Colonic mucosa (tissue), 4 donors: ENCODE measurements around the gene BICD1. TPM values are rescaled to one million over a fixed set of nuclear protein-coding genes. Genes with fewer than 3 reads are reported as not detected.

ENCODE experiments used
- DNase-seq: peaks from one replicate; pipeline ENCODE4 v3.0.0-alpha.2; 2020
- H3K27ac ChIP-seq: fragments of 200-600 bp; one replicate; pipeline ENCODE4 v1.8.0; 2021
- H3K27me3 ChIP-seq: fragments of 200-600 bp; one replicate; pipeline ENCODE4 v1.8.0; 2021
- H3K36me3 ChIP-seq: fragments of 200-600 bp; one replicate; pipeline ENCODE4 v1.8.0; 2021
- H3K4me1 ChIP-seq: fragments of 200-600 bp; one replicate; pipeline ENCODE4 v1.8.0; 2021; ENCODE audit warnings: mild to moderate bottlenecking
- H3K4me3 ChIP-seq: fragments of 200-600 bp; one replicate; pipeline ENCODE4 v1.8.0; 2021
- H3K9ac ChIP-seq, 2 donors: one replicate each; pipeline ENCODE4 v1.7.0; 2013; ENCODE audit warnings: control low read depth in 2 of 2, low read depth in 2 of 2, low read length in 2 of 2
- H3K9me3 ChIP-seq: fragments of 200-600 bp; one replicate; pipeline ENCODE4 v1.8.0; 2021
- intact Hi-C: fragments of 100-400 bp; cut with DNase I; formaldehyde crosslinking; loops from one replicate; pipeline ENCODE4 v1.14.1; 2022
- total RNA-seq, 2 donors: library from RNA; stranded (reverse); fragmentation: NEBNext Ultra II Directional in 1 of 2; extraction: Animal tissue kit (Norgen Biotek cat#: 25700) in 1 of 2; gene quantifications; one replicate each; pipeline ENCODE4 v1.2.1, GENCODE V29; 2021
- TF ChIP-seq, protein P1 (sequence below): fragments of 200-600 bp; IDR thresholded peaks from one replicate; pipeline ENCODE4 v1.8.0; 2022; ENCODE audit warnings: antibody characterized with exemption, mild to moderate bottlenecking
- donor health status: healthy.
- donor health status: DM: no; HTN: no; CAD: no.
- donor health status: DM: no; HTN: no; CAD: no.

BICD1 gene
- total RNA-seq, 2 donors from 2014 or later = 4.2 to 5.8 TPM

DNA sequence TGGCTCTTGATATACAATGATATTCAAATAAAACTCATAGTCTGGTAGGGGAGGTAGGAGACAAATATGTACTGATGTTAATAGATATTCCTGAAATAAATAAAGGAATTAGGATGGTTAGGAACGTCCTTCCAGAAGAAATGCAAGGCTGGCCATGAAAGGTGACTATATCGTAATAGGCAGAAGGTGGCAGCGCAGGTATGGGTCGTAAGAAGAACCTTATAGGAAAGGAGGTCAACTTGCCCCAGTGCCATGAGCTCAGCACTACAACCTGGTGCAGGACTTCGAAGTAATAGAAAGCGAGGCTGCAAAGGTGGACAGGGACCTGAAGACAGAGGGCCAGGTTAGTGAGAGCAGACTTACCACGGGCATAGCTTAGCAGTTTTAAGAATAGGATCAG is 237.4 kb downstream of the BICD1 start:
- TF ChIP-seq, protein P1, sequence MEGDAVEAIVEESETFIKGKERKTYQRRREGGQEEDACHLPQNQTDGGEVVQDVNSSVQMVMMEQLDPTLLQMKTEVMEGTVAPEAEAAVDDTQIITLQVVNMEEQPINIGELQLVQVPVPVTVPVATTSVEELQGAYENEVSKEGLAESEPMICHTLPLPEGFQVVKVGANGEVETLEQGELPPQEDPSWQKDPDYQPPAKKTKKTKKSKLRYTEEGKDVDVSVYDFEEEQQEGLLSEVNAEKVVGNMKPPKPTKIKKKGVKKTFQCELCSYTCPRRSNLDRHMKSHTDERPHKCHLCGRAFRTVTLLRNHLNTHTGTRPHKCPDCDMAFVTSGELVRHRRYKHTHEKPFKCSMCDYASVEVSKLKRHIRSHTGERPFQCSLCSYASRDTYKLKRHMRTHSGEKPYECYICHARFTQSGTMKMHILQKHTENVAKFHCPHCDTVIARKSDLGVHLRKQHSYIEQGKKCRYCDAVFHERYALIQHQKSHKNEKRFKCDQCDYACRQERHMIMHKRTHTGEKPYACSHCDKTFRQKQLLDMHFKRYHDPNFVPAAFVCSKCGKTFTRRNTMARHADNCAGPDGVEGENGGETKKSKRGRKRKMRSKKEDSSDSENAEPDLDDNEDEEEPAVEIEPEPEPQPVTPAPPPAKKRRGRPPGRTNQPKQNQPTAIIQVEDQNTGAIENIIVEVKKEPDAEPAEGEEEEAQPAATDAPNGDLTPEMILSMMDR = no peak
- H3K4me1 ChIP-seq = no peaks in the 10 kb centered on the region
- no peaks in the 10 kb centered on the region for H3K36me3 ChIP-seq
- no peak overlapping the region for H3K9ac ChIP-seq
- H3K27me3 ChIP-seq = no peaks in the 10 kb centered on the region
- H3K4me3 ChIP-seq = no peak overlapping the region
- intact Hi-C loops = no loop called here
- DNase-seq = no peak
- H3K9me3 ChIP-seq = no peaks in the 10 kb centered on the region
- no peak overlapping the region for H3K27ac ChIP-seq

DNA sequence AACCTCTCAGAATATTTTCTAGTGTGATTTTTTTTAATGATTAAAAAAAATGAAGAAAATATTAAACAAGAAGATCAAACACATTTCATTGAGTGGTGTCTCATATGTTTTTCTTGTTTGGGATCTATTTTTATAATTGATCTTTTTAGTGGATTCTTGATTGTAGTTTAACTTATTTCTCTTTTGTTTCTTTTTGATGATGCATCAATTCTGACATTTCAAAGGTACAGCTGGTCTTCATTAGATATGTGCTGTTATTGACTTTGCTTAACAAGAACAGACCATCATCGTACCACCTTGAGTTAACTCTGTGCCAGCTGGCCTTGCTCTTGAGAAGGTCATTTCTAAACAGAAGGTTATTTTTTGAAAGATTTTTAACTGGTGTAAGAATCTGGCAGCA is 246.9 kb downstream of the BICD1 start:
- Histone ChIP-seq H3K4me3 (no peak overlapping the region), H3K4me1 (no peaks in the 10 kb centered on the region), H3K9me3 (no peaks in the 10 kb centered on the region), H3K9ac (no peak overlapping the region), H3K36me3 (no peaks in the 10 kb centered on the region), H3K27ac (no peak overlapping the region), H3K27me3 (no peaks in the 10 kb centered on the region)
- intact Hi-C loops = no loop called here
- TF ChIP-seq, protein P1 = no peak
- no peak for DNase-seq

DNA sequence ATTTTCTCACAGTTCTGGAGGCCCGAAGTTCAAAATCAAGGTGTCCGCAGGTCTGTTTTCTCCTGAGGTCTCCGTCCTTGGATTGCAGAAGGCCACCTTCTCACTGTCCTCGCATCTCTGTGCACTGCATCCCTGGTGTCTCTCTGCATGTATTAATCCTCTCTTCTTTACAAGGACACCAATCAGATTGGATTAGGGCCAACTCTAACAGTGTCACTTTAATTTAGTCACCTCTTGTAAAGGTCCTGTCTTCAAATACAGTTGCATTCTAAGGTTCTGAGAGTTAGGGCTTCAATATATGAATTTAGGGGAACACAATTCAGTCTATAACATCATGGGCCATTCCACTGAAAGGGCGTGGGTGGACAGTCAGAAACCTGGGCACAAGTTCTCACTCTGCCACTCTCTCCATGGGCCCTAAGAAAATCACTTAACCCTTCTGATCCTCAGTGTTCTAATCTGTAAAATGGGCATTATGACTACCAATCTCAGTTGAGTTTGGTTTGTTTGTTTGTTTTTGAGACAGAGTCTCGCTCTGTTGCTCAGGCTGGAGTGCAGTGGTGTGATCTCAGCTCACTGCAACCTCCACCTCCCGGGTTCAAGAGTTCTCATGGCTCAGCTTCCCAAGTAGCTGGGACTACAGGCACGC is 251.1 kb downstream of the BICD1 start:
- Histone ChIP-seq H3K27ac (no peak overlapping the region), H3K9ac (no peak overlapping the region), H3K27me3 (no peaks in the 10 kb centered on the region), H3K4me3 (no peak overlapping the region), H3K9me3 (no peaks in the 10 kb centered on the region), H3K36me3 (no peaks in the 10 kb centered on the region), H3K4me1 (no peaks in the 10 kb centered on the region)
- TF ChIP-seq, protein P1 = no peak
- no peak for DNase-seq
- intact Hi-C loops = no loop called here

DNA sequence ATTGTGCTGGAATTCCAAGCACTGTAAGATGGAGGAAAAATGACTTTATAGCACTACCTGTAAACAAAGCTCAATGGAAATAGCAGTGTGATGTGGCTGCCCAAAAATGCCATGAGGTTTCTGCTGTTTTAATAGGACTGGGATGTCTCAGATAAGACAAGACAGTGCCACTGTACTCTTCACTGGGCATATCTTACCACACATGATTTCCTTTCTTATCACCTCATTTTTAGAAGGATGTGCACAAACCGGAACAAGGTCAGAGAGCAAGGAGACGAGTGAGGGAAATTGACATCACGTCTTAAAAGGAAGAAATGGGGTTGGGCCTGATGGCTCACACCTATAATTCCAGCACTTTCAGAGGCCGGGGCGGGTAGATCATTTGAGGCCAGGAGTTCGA is 254.3 kb downstream of the BICD1 start:
- no peak overlapping the region for H3K9ac ChIP-seq
- intact Hi-C loops = loop anchor here (5.0 to 10.0 kb wide), 2 partner anchors 291 to 1664 kb away; partner anchors contain the start of gene ALG10
- no peaks in the 10 kb centered on the region for H3K27me3 ChIP-seq
- no peak for DNase-seq
- no peak overlapping the region for H3K27ac ChIP-seq
- H3K36me3 ChIP-seq = no peaks in the 10 kb centered on the region
- H3K4me1 ChIP-seq = no peaks in the 10 kb centered on the region
- TF ChIP-seq, protein P1 = no peak
- no peaks in the 10 kb centered on the region for H3K9me3 ChIP-seq
- H3K4me3 ChIP-seq = no peak overlapping the region

DNA sequence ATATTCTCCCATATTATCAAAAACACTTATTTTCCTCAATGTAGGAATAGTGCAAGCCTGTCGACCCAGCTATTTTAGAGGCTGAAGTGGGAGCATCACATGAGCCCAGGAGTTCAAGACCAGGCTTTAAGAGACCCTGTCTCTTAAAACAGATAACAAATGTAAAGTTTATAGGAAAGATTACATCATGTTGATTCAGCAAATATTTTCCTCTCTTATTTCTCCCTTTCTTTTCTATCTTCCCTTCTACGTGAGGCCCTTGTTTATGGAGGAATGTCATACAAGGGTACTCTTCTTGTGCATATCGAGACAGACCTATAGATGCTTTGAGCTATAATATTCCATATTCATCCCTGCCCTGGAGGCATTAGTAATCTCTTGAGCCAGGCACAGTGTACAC is 256.2 kb downstream of the BICD1 start:
- no peaks in the 10 kb centered on the region for H3K9me3 ChIP-seq
- H3K4me1 ChIP-seq = no peaks in the 10 kb centered on the region
- TF ChIP-seq, protein P1 = no peak
- no peak overlapping the region for H3K27ac ChIP-seq
- H3K27me3 ChIP-seq = no peaks in the 10 kb centered on the region
- H3K36me3 ChIP-seq = no peaks in the 10 kb centered on the region
- no peak for DNase-seq
- intact Hi-C loops = loop anchor here (5.0 to 10.0 kb wide), 2 partner anchors 289 to 1662 kb away; partner anchors contain the start of gene ALG10
- H3K4me3 ChIP-seq = no peak overlapping the region
- no peak overlapping the region for H3K9ac ChIP-seq
